ENCODE results near the gene GLI3.

DNA sequence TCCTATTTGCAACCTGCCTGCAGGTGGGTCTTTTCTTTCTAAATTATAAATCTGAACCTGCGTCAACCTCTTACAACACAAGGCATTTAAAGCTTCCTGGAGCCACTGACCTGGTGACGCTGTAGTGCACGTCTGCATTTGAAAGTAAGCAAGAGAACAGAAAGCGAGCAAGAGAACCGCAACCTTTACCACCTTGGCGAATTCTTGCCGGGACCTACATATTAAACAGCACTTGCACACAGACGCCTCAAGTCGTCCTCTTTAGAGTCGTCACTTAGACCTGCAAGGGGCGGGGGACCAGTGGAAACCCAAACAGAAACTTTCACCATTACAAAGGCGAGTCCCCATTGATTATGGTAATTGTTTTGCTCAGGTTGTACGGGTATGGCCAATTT is 9.5 kb downstream of the GLI3 start:
- TF ChIP-seq, protein P1, sequence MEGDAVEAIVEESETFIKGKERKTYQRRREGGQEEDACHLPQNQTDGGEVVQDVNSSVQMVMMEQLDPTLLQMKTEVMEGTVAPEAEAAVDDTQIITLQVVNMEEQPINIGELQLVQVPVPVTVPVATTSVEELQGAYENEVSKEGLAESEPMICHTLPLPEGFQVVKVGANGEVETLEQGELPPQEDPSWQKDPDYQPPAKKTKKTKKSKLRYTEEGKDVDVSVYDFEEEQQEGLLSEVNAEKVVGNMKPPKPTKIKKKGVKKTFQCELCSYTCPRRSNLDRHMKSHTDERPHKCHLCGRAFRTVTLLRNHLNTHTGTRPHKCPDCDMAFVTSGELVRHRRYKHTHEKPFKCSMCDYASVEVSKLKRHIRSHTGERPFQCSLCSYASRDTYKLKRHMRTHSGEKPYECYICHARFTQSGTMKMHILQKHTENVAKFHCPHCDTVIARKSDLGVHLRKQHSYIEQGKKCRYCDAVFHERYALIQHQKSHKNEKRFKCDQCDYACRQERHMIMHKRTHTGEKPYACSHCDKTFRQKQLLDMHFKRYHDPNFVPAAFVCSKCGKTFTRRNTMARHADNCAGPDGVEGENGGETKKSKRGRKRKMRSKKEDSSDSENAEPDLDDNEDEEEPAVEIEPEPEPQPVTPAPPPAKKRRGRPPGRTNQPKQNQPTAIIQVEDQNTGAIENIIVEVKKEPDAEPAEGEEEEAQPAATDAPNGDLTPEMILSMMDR (IDR thresholded peaks at IDR 0.05; ENCODE audit: control extremely low read depth in 1 of 3, insufficient read depth in 1 of 3, low read depth in 1 of 3, low read length in 3 of 3) = peak in 1 of 3 experiments; percentile 3; a peak in 1 of 4 replicates
- TF ChIP-seq ZNF274 (IDR thresholded peaks at IDR 0.05; ENCODE audit: borderline replicate concordance, extremely low read depth, low read length) (no peak), SRF (IDR thresholded peaks at IDR 0.05; ENCODE audit: low read depth, low read length) (no peak)
